HG03460 (cell line): ENCODE data around the gene SRM.
"Not testable (repeated sequence)": the region's sequence is repeated elsewhere in the genome, so short reads cannot be mapped to it uniquely, and the experiment has no call there.

Experiments
- ATAC-seq: cut with Tn5 transposase; IDR thresholded peaks from one replicate; pipeline ENCODE4 v1.9.1; 2021; ENCODE audit not compliant: unreplicated experiment

SRM gene

GRCh38 chr1:11059968-11060830 is at the start of gene SRM:
Gene SRM, minus strand, starts transcription at chr1:11060018. Its CDS starts 75 bp downstream, at chr1:11059943.
- ATAC-seq = peak; percentile 81

- ATAC-seq = no peak
Observed at GRCh38 chr1:11109047-11109760, 49.4 kb upstream of the SRM start.

- no peak for ATAC-seq
Observed at GRCh38 chr1:11107599-11107998, 47.8 kb upstream of the SRM start.

GRCh38 chr1:11105586-11105985 is 45.8 kb upstream of the SRM start:
- no peak for ATAC-seq

GRCh38 chr1:11101347-11101746 is 41.5 kb upstream of the SRM start:
- no peak for ATAC-seq

GRCh38 chr1:11100806-11101205 is 41.0 kb upstream of the SRM start:
- not testable (repeated sequence) for ATAC-seq

- ATAC-seq = no peak
Observed at GRCh38 chr1:11100149-11100493, 40.3 kb upstream of the SRM start.

- ATAC-seq = peak; percentile 86
Observed at GRCh38 chr1:11099310-11100148, 39.7 kb upstream of the SRM start, which contains the start of gene EXOSC10. Gene EXOSC10, minus strand, starts transcription at chr1:11099869. Its CDS starts 38 bp downstream, at chr1:11099831.

- no peak for ATAC-seq
Observed at GRCh38 chr1:11098931-11099309, 39.1 kb upstream of the SRM start.

- ATAC-seq = not testable (repeated sequence)
Observed at GRCh38 chr1:11083784-11084183, 24.0 kb upstream of the SRM start.

GRCh38 chr1:11080931-11081330 is 21.1 kb upstream of the SRM start:
- no peak for ATAC-seq

GRCh38 chr1:11078631-11079030 is 18.8 kb upstream of the SRM start:
- ATAC-seq = no peak

- not testable (repeated sequence) for ATAC-seq
Observed at GRCh38 chr1:11073398-11073797, 13.6 kb upstream of the SRM start.

- no peak for ATAC-seq
Observed at GRCh38 chr1:11072216-11072917, 12.5 kb upstream of the SRM start.

GRCh38 chr1:11071463-11072215 is 11.8 kb upstream of the SRM start:
- no peak for ATAC-seq

GRCh38 chr1:11070876-11071275 is 11.1 kb upstream of the SRM start:
- no peak for ATAC-seq

GRCh38 chr1:11068600-11069473 is 9.0 kb upstream of the SRM start:
- no peak for ATAC-seq

- ATAC-seq = no peak
Observed at GRCh38 chr1:11067716-11068599, 8.1 kb upstream of the SRM start.
